K562 (cell line): ENCODE measurements around the gene STX18.

ENCODE experiments used
- CREB1 ChIP-seq, 2 experiments: sonication (generic) in 1 of 2; formaldehyde crosslinking in 1 of 2; IDR thresholded peaks; 2 replicates each; pipeline versions ENCODE4 v1.6.1 to v1.8.0; 2012 to 2022; ENCODE audit warnings: inconsistent platforms in 1 of 2, mild to moderate bottlenecking in 1 of 2, missing genetic modification reagents in 1 of 2, moderate library complexity in 1 of 2
- CTCF ChIP-seq, 3 experiments: IDR thresholded peaks in 2 of 3; conservative IDR thresholded peaks in 1 of 3; 2 replicates each; pipeline ENCODE4 v1.5.1; 2011 to 2012; ENCODE audit warnings: low read length in 3 of 3, mild to moderate bottlenecking in 3 of 3, control low read depth in 2 of 3, improper control_type of control experiment in 1 of 3, inconsistent platforms in 1 of 3, low read depth in 1 of 3, mixed read lengths in 1 of 3, moderate library complexity in 1 of 3; ENCODE audit not compliant: insufficient read depth in 2 of 3
- DIDO1 ChIP-seq: fragments of 450-650 bp; IDR thresholded peaks from 2 replicates; pipeline ENCODE4 v1.6.1; 2016; ENCODE audit warnings: low read depth, missing biosample characterization, missing genetic modification characterization
- ESRRA ChIP-seq: fragments of 450-650 bp; IDR thresholded peaks from 2 replicates; pipeline ENCODE4 v1.6.1; 2014; ENCODE audit warnings: low read depth, mild to moderate bottlenecking, moderate library complexity, borderline replicate concordance
- GABPB1 ChIP-seq: sonication (generic); formaldehyde crosslinking; IDR thresholded peaks from 2 replicates; pipeline ENCODE4 v1.8.0; 2022; ENCODE audit warnings: mild to moderate bottlenecking, missing genetic modification reagents
- MYNN ChIP-seq, 2 experiments: sonication (generic); formaldehyde crosslinking in 1 of 2; IDR thresholded peaks; 2 replicates each; pipeline versions ENCODE4 v1.5.0 to v1.6.1; 2016 to 2020; ENCODE audit warnings: antibody characterized with exemption in 1 of 2, missing genetic modification reagents in 1 of 2
- SOX6 ChIP-seq: fragments of 450-650 bp; IDR thresholded peaks from 2 replicates; pipeline ENCODE4 v1.6.1; 2014; ENCODE audit warnings: mild to moderate bottlenecking
- WHSC1 ChIP-seq: IDR thresholded peaks from one replicate; pipeline ENCODE4 v1.6.1; 2012; ENCODE audit warnings: low read length, control low read depth, inconsistent platforms
- ZBTB7A ChIP-seq: IDR thresholded peaks from 2 replicates; pipeline ENCODE4 v1.6.1; 2011; ENCODE audit warnings: low read depth, mild to moderate bottlenecking, low read length, moderate library complexity, borderline replicate concordance; ENCODE audit not compliant: control insufficient read depth
- ZBTB9 ChIP-seq: fragments of 450-650 bp; formaldehyde crosslinking; IDR thresholded peaks from 2 replicates; pipeline ENCODE4 v1.4.0; 2020; ENCODE audit warnings: mild to moderate bottlenecking, moderate library complexity

- TF ChIP-seq CREB1 (IDR thresholded peaks at IDR 0.05) = no peak
- TF ChIP-seq CREB1 (CRISPR knock-in tag; IDR thresholded peaks at IDR 0.05) = no peak
- no peak for TF ChIP-seq SOX6
- no peak for TF ChIP-seq DIDO1 (tag)
- no peak for TF ChIP-seq ESRRA
- no peak for TF ChIP-seq WHSC1
- no peak for TF ChIP-seq GABPB1 (CRISPR knock-in tag)
- TF ChIP-seq CTCF (IDR thresholded peaks at IDR 0.05 in 2 of 3, conservative IDR thresholded peaks at IDR 0.05 in 1 of 3; ENCODE audit: insufficient read depth in 2 of 3, low read depth in 1 of 3, low read length in 3 of 3) = no peak
- TF ChIP-seq MYNN (IDR thresholded peaks at IDR 0.05) = no peak
- TF ChIP-seq MYNN (CRISPR knock-in tag; IDR thresholded peaks at IDR 0.05) = no peak
- TF ChIP-seq ZBTB9 = no peak
- TF ChIP-seq ZBTB7A = no peak
Observed at GRCh38 chr4:4474476-4474875, 67.4 kb downstream of the STX18 start.
